GM12892 (cell line): ENCODE data around the gene UGT3A1.

Experiments
- POLR2A ChIP-seq: IDR thresholded peaks from 2 replicates; pipeline ENCODE4 v1.6.1; 2011; ENCODE audit warnings: low read depth, low read length, control low read depth
- TAF1 ChIP-seq: IDR thresholded peaks from 2 replicates; pipeline ENCODE4 v1.6.1; 2011; ENCODE audit warnings: low read depth, mild to moderate bottlenecking, control low read depth, low read length, borderline replicate concordance

GRCh38 chr5:36035696-36036095 lies 44.5 kb upstream of the UGT3A1 start:
- TF ChIP-seq POLR2A, result no peak
- no peak for TF ChIP-seq TAF1
